Sigmoid colon (tissue), 4 donors: ENCODE results near the gene HACD2.

ENCODE experiments used
- CTCF ChIP-seq, 4 experiments: fragments of 450-650 bp in 3 of 4; fragments of 200-600 bp in 1 of 4; IDR thresholded peaks; one replicate each; pipeline ENCODE4 v1.5.1; 2016 to 2019; ENCODE audit warnings: antibody characterized with exemption in 4 of 4, mild to moderate bottlenecking in 3 of 4, moderate library complexity in 2 of 4
- EP300 ChIP-seq, 4 donors: sonication (generic); formaldehyde crosslinking; IDR thresholded peaks; one replicate each; pipeline ENCODE4 v1.6.1; 2017; ENCODE audit warnings: antibody characterized with exemption in 4 of 4

DNA sequence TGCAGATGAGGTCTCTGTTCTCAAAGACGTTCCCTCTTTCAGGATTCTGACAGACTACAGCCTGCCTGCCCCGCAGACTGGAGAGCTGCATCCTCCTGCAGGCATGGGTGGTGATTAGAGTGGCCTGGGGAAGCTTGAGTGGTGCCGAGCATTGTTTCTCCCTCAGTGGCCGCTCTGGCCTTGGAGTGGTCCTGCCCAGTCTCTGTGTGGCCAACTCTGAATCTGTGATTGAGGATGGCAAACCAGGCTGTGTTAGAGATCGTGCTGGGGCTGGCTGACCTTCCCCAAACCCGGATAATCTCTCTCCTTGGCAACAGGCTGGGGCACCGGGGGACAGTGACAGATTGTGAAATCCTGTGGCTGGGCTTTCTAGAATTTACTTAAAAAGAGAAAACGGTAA lies 125.0 kb downstream of the HACD2 start:
- TF ChIP-seq EP300 (IDR thresholded peaks at IDR 0.05): no peak
- TF ChIP-seq CTCF (IDR thresholded peaks at IDR 0.05): no peak
